Activated B cell treated with CpG ODN at 0.5 μM for 24 hours (primary cell): Measurements from ENCODE around the gene ACTN1. TPM values are rescaled to one million over a fixed set of nuclear protein-coding genes. Genes with fewer than 3 reads are reported as not detected.

ENCODE experiments used
- ATAC-seq: fragments of 200-7000 bp; cut with Tn5 transposase; one replicate; pipeline ENCODE4 v1.10.0; 2021; ENCODE audit warnings: low read depth, mild to moderate bottlenecking, moderate library complexity
- CTCF ChIA-PET: fragments of 350-600 bp; sonication (Branson Sonifier 250); formaldehyde crosslinking; loops from one replicate; lab custom pipeline; 2021; ENCODE audit warnings: antibody characterized with exemption; lab: Charles Lee
- POLR2A ChIA-PET: fragments of 350-600 bp; sonication (Branson Sonifier 250); formaldehyde crosslinking; loops from one replicate; lab custom pipeline; 2021; ENCODE audit warnings: antibody characterized with exemption; lab: Charles Lee
- DNase-seq: peaks from one replicate; pipeline ENCODE4 v3.0.0; 2022
- H3K27ac Mint-ChIP-seq: one replicate; pipeline ENCODE4 v1.8.0; 2020; ENCODE audit warnings: mixed read lengths
- H3K27me3 Mint-ChIP-seq: one replicate; pipeline ENCODE4 v1.8.0; 2021; ENCODE audit warnings: mixed read lengths
- H3K36me3 Mint-ChIP-seq: one replicate; pipeline ENCODE4 v1.8.0; 2021; ENCODE audit warnings: low read depth, mixed read lengths
- H3K4me1 Mint-ChIP-seq: one replicate; pipeline ENCODE4 v1.8.0; 2021; ENCODE audit warnings: mixed read lengths
- H3K4me3 Mint-ChIP-seq: one replicate; pipeline ENCODE4 v1.8.0; 2020; ENCODE audit warnings: mild to moderate bottlenecking, mixed read lengths
- H3K9me3 Mint-ChIP-seq: one replicate; pipeline ENCODE4 v1.8.0; 2020; ENCODE audit warnings: mixed read lengths
- CTCF ChIP-seq: fragments of 200-600 bp; IDR thresholded peaks from one replicate; pipeline ENCODE4 v1.8.0; 2022; ENCODE audit warnings: antibody characterized with exemption, mild to moderate bottlenecking
- intact Hi-C: fragments of 100-400 bp; cut with micrococcal nuclease; formaldehyde crosslinking; loops from one replicate; pipeline ENCODE4 v1.15.1; 2024
- total RNA-seq: library from RNA; stranded (reverse); gene quantifications from 2 replicates; pipeline ENCODE4 v1.2.3, GENCODE V29; 2022

ACTN1 gene
- total RNA-seq, 1 donor from 2014 or later = 0.22 TPM

- ChIA-PET CTCF (interaction anchor here (1.7 kb wide), 1 partner anchor 66 kb away, joined by 4 read pairs; no protein-coding TSS in a partner anchor), POLR2A (no interaction called here)
- Mint-ChIP-seq H3K4me1 (peaks cover 8% of the 10 kb centered on the region), H3K4me3 (no peak overlapping the region), H3K36me3 (no peaks in the 10 kb centered on the region), H3K9me3 (no peaks in the 10 kb centered on the region), H3K27me3 (peaks cover 9% of the 10 kb centered on the region), H3K27ac (no peak overlapping the region)
- intact Hi-C loops = loop anchor here (5.0 kb wide), 1 partner anchor 182 kb away; no protein-coding TSS in a partner anchor
- ATAC-seq (no peak), DNase-seq (no peak)
- TF ChIP-seq CTCF = no peak
Observed at GRCh38 chr14:68910540-68910939, 68.6 kb downstream of the ACTN1 start.

DNA sequence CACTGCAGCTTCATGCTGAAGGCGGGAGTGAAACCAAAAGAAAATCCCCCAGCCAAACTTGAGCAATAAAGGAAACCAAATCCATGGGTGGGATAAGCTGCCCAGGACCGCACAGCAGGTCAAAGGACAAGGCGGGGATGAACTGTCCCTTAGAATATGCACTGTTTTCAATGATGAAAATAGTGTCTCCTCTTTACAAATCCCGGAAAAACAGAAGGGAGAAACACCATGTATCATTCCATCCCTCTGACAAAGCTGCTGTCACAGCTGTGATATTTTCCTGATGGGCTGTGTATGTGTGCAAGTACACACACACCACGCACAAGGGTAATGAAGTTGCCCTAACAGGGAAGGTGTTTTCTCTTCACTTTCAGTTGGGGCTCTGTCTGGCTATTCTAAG lies 70.3 kb downstream of the ACTN1 start:
- peaks cover 8% of the 10 kb centered on the region for H3K4me1 Mint-ChIP-seq
- DNase-seq (no peak), ATAC-seq (no peak)
- H3K27ac Mint-ChIP-seq = no peak overlapping the region
- H3K27me3 Mint-ChIP-seq = peaks cover 9% of the 10 kb centered on the region
- H3K4me3 Mint-ChIP-seq = no peak overlapping the region
- intact Hi-C loops = no loop called here
- H3K9me3 Mint-ChIP-seq = no peaks in the 10 kb centered on the region
- ChIA-PET POLR2A (no interaction called here), CTCF (interaction anchor here (0.6 to 1.7 kb wide), 2 partner anchors 65 to 1073 kb away, joined by 4 to 5 read pairs; no protein-coding TSS in a partner anchor)
- H3K36me3 Mint-ChIP-seq = no peaks in the 10 kb centered on the region
- no peak for TF ChIP-seq CTCF

DNA sequence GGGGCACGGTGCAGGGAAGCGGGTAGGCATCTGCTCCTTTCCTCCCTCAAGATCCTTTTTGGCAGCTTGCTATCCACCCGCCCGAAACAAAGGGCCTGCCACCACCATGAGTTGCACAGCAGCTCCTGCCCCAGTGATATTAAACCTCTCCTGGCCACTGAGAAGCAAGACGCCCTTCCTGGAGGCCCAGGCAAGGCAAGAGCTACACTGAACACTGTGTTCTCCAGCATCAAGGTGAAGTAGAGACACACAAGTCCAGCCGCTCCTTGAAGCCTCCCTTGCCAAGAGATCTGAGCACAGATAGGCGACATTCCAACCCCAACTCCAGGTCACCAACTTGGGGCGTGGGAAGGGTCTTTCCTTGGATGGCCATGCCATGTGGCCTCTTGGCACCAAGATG lies 70.9 kb downstream of the ACTN1 start:
- DNase-seq = no peak
- no peak for ATAC-seq
- CTCF ChIA-PET = no interaction called here
- intact Hi-C loops = no loop called here
- H3K27ac Mint-ChIP-seq = no peak overlapping the region
- no peaks in the 10 kb centered on the region for H3K9me3 Mint-ChIP-seq
- H3K27me3 Mint-ChIP-seq = peaks cover 9% of the 10 kb centered on the region
- POLR2A ChIA-PET = no interaction called here
- no peaks in the 10 kb centered on the region for H3K36me3 Mint-ChIP-seq
- no peak overlapping the region for H3K4me3 Mint-ChIP-seq
- H3K4me1 Mint-ChIP-seq = peaks cover 8% of the 10 kb centered on the region
- TF ChIP-seq CTCF = no peak

DNA sequence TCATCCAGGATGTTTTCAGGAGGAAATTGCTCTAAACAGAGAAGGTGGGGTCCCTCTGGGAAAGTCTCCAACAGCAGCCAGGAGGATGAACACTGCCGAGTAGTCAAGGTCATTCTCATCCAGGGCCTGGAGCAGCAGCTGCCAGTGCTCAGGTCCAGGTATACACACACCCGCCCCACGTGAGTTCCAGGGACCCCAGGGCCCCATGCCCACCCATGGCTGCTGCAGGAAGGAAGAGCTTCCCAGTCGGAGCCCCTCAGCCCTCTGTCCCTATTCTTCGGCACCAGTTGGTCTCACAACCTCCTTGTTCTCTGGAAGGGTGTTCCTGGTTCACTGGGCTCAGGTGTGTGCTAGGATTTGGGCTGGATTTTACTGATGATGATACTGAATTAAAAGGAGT lies 72.7 kb downstream of the ACTN1 start:
- Mint-ChIP-seq H3K4me1 (peaks cover 7% of the 10 kb centered on the region), H3K27me3 (peaks cover 17% of the 10 kb centered on the region), H3K9me3 (no peaks in the 10 kb centered on the region), H3K36me3 (no peaks in the 10 kb centered on the region), H3K27ac (no peak overlapping the region), H3K4me3 (no peak overlapping the region)
- CTCF ChIA-PET = no interaction called here
- intact Hi-C loops = no loop called here
- TF ChIP-seq CTCF = no peak
- DNase-seq (no peak), ATAC-seq (no peak)
- POLR2A ChIA-PET = interaction anchor here (0.7 kb wide), 1 partner anchor 1764 kb away, joined by 7 read pairs; no protein-coding TSS in a partner anchor

DNA sequence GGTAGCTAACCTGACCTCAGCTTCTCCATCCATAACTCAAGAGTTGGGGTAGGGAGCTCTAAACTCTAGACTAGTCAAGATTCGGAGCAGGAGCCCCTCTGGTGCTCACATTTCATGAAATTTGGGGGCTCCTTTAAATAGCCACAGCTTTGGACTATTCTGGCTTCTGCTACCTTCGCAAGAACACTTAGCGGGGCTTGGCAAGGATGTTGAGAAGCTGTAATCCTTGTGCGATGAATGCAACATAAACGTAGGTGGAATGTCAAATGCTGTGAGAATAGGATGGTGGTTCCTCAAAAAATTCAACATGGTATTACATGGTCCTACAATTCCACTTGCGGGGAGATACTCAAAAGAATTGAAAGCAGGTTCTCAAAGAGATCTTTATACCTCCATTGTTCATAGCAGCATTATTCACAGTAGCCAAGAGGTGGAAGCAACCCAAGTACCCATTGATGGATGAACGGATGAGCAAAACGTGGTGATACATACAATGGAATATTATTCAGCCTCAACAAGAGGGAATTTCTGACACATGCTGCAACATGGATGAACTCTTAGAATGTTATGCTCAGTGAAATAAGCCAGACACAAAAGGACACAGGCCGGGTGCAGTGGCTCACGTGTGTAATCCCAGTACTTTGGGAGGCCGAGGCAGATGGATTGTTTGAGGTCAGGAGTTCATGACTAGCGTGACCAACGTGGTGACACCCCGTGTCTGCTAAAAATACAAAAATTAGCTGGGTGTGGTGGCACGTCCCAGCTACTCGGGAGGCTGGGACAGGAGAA lies 73.8 kb downstream of the ACTN1 start:
- Mint-ChIP-seq H3K27me3 (peaks cover 20% of the 10 kb centered on the region), H3K9me3 (no peaks in the 10 kb centered on the region), H3K4me3 (no peak overlapping the region), H3K36me3 (no peaks in the 10 kb centered on the region), H3K4me1 (no peaks in the 10 kb centered on the region), H3K27ac (no peak overlapping the region)
- TF ChIP-seq CTCF = no peak
- DNase-seq (no peak), ATAC-seq (no peak)
- ChIA-PET POLR2A (no interaction called here), CTCF (no interaction called here)
- intact Hi-C loops = no loop called here
